NCI-H69 (cell line): ENCODE results near the gene EVC2.

Experiments used
- DNase-seq: peaks from one replicate; lab custom pipeline; 2025; lab: John Stamatoyannopoulos, UW

The EVC2 gene

GRCh38 chr4:5558502-5558901 lies 149.9 kb downstream of the EVC2 start:
- DNase-seq, result no peak

GRCh38 chr4:5554376-5554775 lies 154.0 kb downstream of the EVC2 start:
- DNase-seq, result no peak

- DNase-seq, result no peak
These were observed 154.6 kb downstream of the EVC2 start for GRCh38 chr4:5553801-5554200.

DNA sequence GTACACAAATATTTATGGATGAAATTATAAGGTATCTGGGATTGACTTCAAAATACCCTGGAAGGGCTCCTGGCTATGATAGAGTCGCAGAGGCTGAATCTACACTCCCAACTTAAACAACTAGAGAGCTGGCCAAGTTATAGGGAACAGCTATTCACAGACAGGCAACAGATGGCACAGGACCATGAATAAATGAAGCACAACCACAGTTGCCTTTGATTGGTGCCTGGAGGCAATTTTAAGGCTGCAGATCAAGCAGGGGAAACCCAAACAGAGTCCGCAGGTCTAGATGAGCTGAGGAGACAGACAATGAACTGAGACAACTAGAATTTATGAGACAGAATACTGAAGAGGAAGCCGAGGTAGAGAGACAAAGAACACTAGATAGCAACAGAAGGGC lies 155.9 kb downstream of the EVC2 start:
- peak; percentile 22 for DNase-seq

- no peak for DNase-seq
These were observed 160.6 kb downstream of the EVC2 start for GRCh38 chr4:5547651-5548249.

DNA sequence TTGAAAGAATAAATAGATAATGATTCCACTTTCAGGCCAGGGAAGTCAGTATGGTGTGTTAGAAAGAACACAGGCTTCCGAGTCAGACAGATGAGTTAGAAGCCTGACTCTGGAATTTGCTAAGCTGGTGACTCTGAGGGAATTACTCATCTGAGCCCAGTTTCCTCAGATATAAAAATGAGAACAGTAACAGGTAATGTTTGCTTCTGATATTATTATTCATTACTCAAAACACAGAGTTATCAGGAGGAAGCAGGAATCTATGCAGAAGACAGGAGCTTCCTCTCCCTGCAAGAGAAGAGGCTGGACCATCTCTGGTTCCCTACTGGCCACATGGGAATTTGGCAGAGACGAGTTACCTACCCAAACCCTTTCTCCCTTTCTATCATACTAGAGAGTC lies 163.1 kb downstream of the EVC2 start:
- DNase-seq, result no peak

GRCh38 chr4:5544762-5545161 lies 163.6 kb downstream of the EVC2 start:
- no peak for DNase-seq

DNA sequence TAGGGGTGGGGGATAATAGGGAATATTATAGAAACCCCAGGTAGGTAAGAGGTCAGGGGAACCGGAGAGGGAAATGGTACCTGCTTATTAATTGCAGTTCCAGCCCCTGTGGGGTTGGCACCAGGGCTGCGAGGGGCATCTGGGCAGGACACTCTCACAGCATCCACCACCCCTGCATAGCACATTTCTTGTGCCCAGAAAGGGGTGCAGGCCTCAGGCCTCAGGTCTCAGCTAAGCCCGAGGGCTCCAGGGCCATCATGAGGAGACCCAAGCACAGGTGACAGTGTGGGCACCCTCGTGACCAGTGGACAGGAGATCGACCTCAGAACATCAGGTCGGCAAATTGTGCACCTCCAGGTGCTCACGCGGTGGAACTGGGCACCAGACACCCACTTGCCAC lies 164.7 kb downstream of the EVC2 start:
- DNase-seq, result no peak

GRCh38 chr4:5541169-5541568 lies 167.2 kb downstream of the EVC2 start:
- DNase-seq, result no peak

DNA sequence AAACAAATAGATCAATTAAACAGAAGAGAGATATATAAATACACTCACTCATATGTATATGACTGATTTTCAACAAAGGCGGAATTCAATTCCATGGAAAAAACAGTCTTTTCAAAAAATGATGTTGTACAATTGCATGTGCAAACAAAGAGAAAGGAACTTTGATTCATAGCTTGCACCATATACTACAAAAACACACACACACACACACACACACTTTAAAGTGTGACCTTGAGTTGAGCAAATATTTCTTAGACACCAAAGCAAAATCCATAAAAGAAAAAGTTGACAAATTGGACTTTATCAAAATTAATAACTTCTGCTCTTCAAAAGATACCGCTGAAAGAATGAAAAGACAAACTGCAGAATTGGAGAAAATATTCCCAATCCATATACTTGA lies 168.8 kb downstream of the EVC2 start:
- no peak for DNase-seq

DNA sequence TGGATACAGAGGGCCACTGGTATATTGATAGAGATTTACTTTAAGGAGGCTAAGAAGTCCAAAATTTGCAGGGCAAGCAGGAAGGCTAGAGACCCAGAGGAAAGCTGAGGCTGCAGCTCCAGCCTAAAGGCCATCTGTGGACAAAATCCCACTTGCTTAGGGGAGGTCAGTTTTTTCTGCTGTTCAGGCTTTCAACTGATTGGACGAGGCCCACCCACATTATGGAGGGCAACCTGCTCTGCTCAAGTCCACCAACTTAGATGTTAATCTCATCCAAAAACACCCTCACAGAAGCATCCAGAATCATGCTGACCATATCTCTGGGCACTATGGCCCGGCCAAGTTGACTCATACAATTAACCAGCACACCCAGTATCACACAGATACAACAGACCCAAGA lies 176.3 kb downstream of the EVC2 start:
- no peak for DNase-seq

DNA sequence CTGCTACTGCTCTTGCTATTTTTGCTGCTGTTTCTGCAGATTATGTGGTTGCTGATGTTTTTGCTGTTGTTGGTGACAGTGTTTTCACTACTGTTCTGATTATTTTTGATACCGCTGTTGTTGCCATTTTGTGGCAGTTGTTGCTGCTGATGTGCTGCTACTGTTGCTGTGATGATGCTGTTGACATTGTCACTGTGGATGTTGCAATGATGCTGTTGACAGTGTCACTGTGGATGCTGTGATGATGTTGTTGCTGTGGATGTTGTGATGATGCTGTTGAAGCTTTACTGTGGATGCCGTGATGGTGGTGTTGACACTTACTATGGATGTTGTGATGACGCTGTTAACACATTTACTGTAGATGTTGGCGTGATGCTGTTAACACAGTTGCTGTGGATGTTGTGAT lies 180.3 kb downstream of the EVC2 start:
- DNase-seq, result no peak

DNA sequence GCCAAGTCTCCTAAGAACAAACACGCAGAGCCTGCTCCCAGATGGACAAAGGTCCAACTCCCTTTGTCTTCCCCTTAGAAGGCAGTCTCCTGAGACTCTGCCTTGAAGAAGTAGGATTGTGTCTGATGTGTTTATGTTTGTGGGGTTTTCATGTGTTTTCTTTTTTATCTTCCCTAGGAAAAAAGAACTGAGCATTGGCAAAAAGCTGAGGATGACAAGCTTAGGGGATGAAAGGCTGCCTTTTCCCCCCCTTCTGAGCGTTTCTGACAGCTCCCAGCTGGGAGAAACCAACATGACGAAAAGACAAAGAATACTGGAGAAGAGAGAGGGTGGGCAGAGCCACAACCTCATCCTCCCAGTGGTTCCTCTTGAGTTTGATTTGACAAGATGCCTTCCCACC lies 181.1 kb downstream of the EVC2 start:
- no peak for DNase-seq

- DNase-seq, result no peak
These were observed 182.1 kb downstream of the EVC2 start for GRCh38 chr4:5526080-5526846.

- DNase-seq, result peak; percentile 45
These were observed 183.7 kb downstream of the EVC2 start for GRCh38 chr4:5524446-5525299.

DNA sequence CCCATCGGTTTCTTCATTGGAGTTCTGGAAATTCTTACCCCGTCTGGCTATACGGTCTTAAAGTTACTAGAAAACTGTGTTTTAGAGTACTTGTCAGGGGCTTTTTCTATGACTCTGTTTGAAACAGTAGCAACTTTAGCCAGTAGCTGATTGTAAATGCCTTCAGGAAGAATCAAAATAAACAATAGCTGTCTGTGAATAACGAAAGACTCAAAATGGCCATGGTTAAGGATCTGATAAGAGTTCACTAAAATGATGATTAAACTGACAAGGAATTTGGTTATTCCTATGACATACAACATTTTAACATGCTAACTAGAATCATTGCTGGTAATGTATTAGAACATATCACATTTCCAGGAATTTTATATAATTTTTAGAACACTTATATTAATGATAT lies 191.0 kb downstream of the EVC2 start:
- no peak for DNase-seq

DNA sequence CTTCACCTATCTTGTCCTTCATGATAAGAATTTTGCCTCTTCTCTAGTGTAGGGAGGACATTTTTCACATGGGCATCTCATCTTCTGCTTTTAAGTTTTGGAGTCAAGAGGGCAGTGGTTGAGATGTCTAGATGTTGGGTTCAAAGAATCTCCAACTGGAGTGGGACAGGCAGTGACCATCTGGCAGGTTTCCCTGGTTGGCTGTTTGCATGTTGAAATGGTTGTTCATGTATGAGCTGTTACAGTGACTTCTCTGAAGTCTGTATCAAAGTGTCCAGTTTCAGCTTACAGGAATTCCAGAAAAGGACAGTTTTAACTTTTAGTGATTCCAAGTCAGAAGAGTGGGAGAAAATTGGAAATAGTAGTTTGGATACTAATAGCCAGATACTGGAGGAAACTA lies 192.7 kb downstream of the EVC2 start:
- no peak for DNase-seq
